ENCODE results near the gene SLC6A19. TPM values are rescaled to one million over a fixed set of nuclear protein-coding genes. Genes with fewer than 3 reads are reported as not detected.
"Not testable (repeated sequence)": the region's sequence is repeated elsewhere in the genome, so short reads cannot be mapped to it uniquely, and the experiment has no call there.

SLC6A19 gene
- total RNA-seq = not detected
- polyA plus RNA-seq = not detected
- 0 to 0.17 (median 0) reads per million in 6 experiments for total RNA-seq

DNA sequence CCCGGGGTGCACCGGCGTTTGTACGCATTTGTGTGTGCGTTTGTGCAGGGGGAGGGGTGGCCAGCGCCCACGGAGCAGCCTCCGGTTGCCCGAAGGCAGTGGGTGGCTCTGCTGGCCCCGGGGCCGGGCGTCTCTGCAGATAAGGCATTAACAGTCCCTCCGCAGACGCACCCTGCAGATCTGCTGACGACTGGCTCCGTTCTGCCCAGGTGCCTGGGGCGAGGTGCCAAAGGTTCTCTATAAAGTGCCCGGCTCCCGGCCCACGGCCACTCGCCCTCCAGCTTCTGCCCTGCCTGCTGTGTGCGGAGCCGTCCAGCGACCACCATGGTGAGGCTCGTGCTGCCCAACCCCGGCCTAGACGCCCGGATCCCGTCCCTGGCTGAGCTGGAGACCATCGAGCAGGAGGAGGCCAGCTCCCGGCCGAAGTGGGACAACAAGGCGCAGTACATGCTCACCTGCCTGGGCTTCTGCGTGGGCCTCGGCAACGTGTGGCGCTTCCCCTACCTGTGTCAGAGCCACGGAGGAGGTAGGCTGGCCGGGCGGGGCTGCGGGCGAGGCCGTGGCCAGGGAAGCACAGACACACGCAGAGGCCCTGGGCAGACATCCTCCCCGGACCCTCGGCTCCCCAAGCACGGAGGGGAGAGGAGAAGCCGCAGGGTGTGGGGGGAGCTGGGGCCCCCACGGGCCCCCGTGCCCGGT, at the start of gene SLC6A19:
Gene SLC6A19 (plus strand): TSS at position 269 of the 699 bp plus-strand sequence. CDS start 56 bp downstream, at position 325.
- Mint-ChIP-seq H3K27me3 (peaks cover 2 to 9% (median 8%) of the 10 kb centered on the region in 5 donors), H3K9me3 (no peaks in the 10 kb centered on the region)
- DNase-seq = peak in 2 of 10 donors; percentile 2 to 45

DNA sequence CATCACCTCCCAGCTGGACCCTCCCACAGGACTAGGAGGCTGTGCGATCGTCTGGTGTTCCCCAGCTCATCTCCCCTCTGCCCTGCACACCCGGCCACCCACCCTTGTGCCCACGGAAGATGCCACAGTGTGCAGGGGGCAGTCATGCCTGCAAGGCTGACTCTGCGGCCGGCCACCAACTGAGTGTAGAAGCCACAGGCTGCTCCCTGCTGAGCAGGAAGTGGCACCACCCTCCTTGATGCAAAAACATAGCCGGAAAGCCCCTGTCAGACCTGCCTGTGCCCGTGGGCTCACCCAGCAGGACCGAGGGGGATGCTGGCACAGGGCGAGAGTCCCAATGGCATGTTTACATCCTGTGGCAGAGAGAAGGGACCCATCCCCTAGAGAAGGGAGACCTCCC, 49.2 kb upstream of the SLC6A19 start:
- H3K4me3 Mint-ChIP-seq = peak overlapping the region in 9 of 10 donors; percentile 24 to 78 (median 67)
- POLR2A ChIA-PET = interaction anchor here (1.1 to 4.1 kb wide), 4 partner anchors 9 to 155 kb away, joined by 3 to 15 read pairs (median 6); no protein-coding TSS in a partner anchor
- H3K36me3 Mint-ChIP-seq = no peaks in the 10 kb centered on the region
- ATAC-seq (peak; percentile 76 to 83), DNase-seq (peak in 6 of 10 donors; percentile 17 to 44 (median 30))
- peaks cover 12 to 44% (median 34%) of the 10 kb centered on the region in 4 donors for H3K4me1 Mint-ChIP-seq
- peak overlapping the region in 8 of 10 donors; percentile 16 to 90 (median 78) for H3K27ac Mint-ChIP-seq
- peaks cover 0 to 3% (median 0%) of the 10 kb centered on the region in 9 donors for H3K9me3 Mint-ChIP-seq
- peaks cover 10 to 22% (median 18%) of the 10 kb centered on the region in 5 donors for H3K27me3 Mint-ChIP-seq

More for the DNA sequence above, at the start of gene SLC6A19:
- no peaks in the 10 kb centered on the region for H3K36me3 Mint-ChIP-seq
- H3K4me1 Mint-ChIP-seq = peaks cover 0 to 2% (median under 1%) of the 10 kb centered on the region in 4 donors
- POLR2A ChIA-PET = no interaction called here
- ATAC-seq = no peak
- H3K27ac Mint-ChIP-seq = no peak within 1 kb of the TSS
- no peak within 1 kb of the TSS for H3K4me3 Mint-ChIP-seq

DNA sequence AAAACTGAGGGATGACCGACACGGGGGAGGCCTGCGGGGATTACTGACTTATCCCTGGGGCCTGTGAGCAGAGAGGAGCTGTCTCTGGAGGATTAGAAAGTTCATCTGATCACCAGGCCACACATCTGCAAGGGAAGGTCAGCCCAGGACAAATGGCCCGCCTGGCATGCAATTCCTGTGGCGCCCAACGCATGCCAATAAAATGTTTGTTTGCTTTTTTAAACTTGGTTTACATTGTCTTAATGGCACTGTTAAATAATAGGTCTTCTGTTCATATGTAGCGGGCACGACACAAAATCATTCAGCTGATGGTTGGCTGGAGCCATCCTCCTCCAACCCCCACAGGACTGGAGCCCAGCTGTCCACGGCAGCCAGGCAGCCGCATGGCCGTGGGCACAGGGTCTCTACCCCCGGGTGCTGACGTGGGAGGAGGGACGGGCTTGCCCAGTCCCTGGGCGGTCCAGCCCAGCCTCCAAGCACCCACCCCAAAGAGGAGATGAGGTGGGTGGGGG, 48.6 kb upstream of the SLC6A19 start:
- Mint-ChIP-seq H3K27ac (peak overlapping the region in 4 of 10 donors; percentile 24 to 90 (median 86)), H3K4me1 (peaks cover 16 to 45% (median 34%) of the 10 kb centered on the region in 4 donors), H3K36me3 (peaks cover 0 to 6% (median 4%) of the 10 kb centered on the region in 3 donors), H3K9me3 (peaks cover 0 to 10% (median 3%) of the 10 kb centered on the region in 9 donors), H3K4me3 (peak overlapping the region in 6 of 10 donors; percentile 26 to 76 (median 62)), H3K27me3 (peaks cover 17 to 29% (median 22%) of the 10 kb centered on the region in 5 donors)
- POLR2A ChIA-PET = interaction anchor here (0.7 to 4.1 kb wide), 5 partner anchors 10 to 156 kb away, joined by 3 to 15 read pairs (median 3); no protein-coding TSS in a partner anchor
- ATAC-seq (no peak), DNase-seq (no peak)

DNA sequence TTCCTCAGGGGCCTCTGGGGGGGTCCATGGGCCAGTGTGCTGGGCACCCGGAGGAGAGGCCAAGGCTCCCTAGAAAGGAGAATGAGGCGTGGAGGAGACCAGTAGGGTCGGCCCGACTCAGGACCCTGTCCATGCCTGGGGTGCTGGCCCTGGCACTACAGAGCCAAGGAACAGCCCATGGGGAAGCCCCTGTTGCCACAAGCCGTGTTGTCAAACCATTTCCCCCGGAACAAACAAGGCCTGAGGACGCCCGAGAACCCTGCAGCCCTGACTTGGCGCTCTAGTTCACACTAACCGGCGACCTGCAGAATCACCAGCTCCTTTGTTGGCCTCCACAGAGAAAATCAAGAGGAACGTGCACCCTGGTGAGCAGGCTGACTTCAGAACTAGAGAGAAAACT, 48.0 kb upstream of the SLC6A19 start:
- peaks cover 18 to 33% (median 25%) of the 10 kb centered on the region in 5 donors for H3K27me3 Mint-ChIP-seq
- H3K4me3 Mint-ChIP-seq = peak overlapping the region in 9 of 10 donors; percentile 3 to 69 (median 49)
- ATAC-seq (peak; percentile 43 to 48), DNase-seq (peak in 2 of 10 donors; percentile 24 to 33)
- H3K36me3 Mint-ChIP-seq = peaks cover 0 to 8% (median 4%) of the 10 kb centered on the region in 3 donors
- POLR2A ChIA-PET = interaction anchor here (1.0 to 4.1 kb wide), 3 partner anchors 9 to 20 kb away, joined by 3 to 15 read pairs (median 8); no protein-coding TSS in a partner anchor
- H3K9me3 Mint-ChIP-seq = peaks cover 0 to 12% (median 4%) of the 10 kb centered on the region in 9 donors
- peak overlapping the region in 4 of 10 donors; percentile 17 to 90 (median 77) for H3K27ac Mint-ChIP-seq
- H3K4me1 Mint-ChIP-seq = peaks cover 16 to 45% (median 34%) of the 10 kb centered on the region in 4 donors

DNA sequence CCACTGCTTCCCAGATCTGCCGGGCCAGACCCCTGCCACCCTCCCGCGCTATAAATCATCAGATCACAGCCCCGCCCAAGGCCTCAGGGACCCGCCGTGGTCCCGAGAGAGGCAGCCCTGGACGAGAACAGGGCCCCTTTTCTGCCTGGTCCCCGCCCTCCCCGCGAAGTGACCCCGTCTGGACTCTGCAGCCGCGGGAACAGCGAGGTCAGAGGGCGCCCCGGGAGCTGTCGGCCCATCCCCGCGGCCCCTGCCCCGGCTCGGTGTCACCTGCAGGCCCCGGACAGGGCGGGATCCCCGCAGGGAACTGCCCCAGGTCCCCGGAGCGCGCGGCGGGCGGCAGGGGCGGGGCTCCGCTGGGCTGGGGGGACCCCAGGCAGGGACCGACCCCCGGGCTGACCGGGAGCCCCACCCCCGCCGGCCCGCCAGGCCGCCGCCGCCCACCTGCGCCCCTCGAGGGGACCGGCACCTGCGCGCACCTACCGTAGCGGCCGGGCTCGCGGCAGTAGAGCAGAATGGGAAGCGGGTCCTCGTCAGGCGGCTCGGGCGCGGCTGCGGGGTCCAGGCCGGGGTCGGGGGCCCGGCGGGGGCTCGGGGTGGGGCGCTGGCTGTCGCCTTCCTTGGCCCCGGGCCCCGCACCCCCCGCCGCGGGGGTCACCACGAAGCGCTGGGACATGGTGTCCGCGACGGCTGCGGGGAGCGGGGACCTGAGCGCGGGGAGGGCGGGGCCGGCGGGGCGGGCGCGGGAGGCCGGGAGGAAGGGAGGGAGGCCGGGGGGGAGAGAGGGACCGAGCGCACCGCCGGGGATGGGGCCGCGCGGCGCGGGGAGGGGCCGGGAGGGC, 46.0 kb upstream of the SLC6A19 start:
- ATAC-seq = peak in 1 of 2 donors; percentile 28
- Mint-ChIP-seq H3K9me3 (peaks cover 0 to 12% (median 4%) of the 10 kb centered on the region in 9 donors), H3K27me3 (peaks cover 21 to 53% (median 36%) of the 10 kb centered on the region in 5 donors)

DNA sequence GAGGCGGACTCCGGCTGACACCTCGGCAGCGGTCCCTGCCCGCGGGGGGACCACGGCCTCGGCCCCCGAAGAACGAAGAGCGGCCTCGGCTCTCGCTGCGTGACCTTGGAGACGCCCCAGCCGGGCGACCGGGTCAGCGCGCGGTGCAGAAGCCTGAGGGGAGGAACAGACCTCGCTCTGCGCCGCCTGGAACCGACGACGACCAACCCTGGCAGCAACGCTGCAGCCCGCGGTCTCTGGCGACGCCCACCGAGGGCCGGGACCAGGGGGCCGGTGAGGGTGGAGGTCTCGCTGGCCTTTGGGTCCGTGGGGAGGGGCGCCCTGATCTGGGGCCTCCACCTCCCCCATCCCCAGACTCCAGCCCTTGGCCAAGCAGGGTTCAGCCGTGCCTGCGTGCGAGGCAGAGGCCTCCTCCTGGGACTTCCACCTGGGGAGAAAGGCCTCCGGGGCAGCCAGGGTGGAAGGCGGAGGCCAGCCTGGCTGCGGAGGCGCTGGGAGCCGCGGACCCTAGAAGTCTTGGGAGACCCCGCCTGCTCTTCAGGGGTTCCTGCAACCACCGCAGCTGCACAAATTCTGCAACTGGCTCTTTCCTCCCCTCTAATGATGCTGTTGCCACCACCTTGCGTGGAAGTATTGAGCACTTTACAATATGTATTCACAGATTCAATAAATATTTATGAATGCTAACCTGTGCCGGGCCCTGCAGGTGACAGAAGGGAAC, 45.2 kb upstream of the SLC6A19 start:
- H3K4me3 Mint-ChIP-seq = peak overlapping the region in 7 of 10 donors; percentile 15 to 39 (median 29)
- peaks cover 0 to 12% (median 4%) of the 10 kb centered on the region in 9 donors for H3K9me3 Mint-ChIP-seq
- peaks cover 21 to 54% (median 36%) of the 10 kb centered on the region in 5 donors for H3K27me3 Mint-ChIP-seq
- H3K4me1 Mint-ChIP-seq = peaks cover 17 to 33% (median 29%) of the 10 kb centered on the region in 4 donors
- ATAC-seq = peak in 1 of 2 donors; percentile 5
- POLR2A ChIA-PET = no interaction called here
- DNase-seq = no peak
- peaks cover 0 to 8% (median 4%) of the 10 kb centered on the region in 3 donors for H3K36me3 Mint-ChIP-seq
- H3K27ac Mint-ChIP-seq = no peak overlapping the region

More for the DNA sequence above, 46.0 kb upstream of the SLC6A19 start:
- POLR2A ChIA-PET = no interaction called here
- Mint-ChIP-seq H3K4me3 (peak overlapping the region in 4 of 10 donors; percentile 25 to 70 (median 36)), H3K4me1 (peaks cover 17 to 36% (median 32%) of the 10 kb centered on the region in 4 donors), H3K36me3 (peaks cover 0 to 8% (median 4%) of the 10 kb centered on the region in 3 donors), H3K27ac (no peak overlapping the region)
- peak in 1 of 10 donors; percentile 60 for DNase-seq

DNA sequence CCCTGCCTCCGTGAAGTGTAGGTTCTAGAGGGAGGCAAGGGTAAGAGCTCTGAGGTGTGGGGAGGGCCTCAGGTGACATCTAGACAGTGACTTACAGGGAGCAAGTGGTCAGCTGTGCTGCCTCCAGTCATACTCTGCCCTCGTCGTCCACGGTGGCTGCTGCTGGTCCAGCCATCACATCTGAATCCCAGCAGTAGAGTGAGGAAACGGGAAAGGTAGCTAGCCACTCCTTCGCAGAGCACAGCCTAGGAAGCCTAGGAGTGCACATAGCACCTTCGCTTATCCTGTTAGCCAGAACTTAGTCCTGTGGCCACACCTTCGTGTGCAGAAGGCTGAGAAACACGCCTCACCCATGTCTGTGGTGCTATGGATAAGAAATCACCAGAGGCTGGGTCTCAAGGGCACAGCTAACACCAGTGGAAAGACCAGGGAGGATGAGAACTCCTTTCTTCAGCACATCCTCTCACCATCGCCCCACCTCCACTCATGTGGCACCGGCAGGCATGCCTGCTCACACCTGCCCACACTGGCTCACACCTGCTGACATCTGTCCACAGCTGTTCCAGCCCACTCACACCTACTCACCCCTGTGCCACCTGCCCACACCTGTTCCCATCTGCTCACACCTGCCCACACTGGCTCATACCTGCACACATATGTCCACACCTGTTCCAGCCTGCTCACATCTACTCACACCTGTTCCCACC, 44.5 kb upstream of the SLC6A19 start:
- Mint-ChIP-seq H3K9me3 (peaks cover 0 to 12% (median 4%) of the 10 kb centered on the region in 9 donors), H3K36me3 (peaks cover 0 to 8% (median 4%) of the 10 kb centered on the region in 3 donors), H3K27me3 (peaks cover 21 to 54% (median 36%) of the 10 kb centered on the region in 5 donors), H3K4me3 (peak overlapping the region in 9 of 10 donors; percentile 19 to 75 (median 42)), H3K4me1 (peaks cover 17 to 29% (median 27%) of the 10 kb centered on the region in 4 donors), H3K27ac (peak overlapping the region in 1 of 10 donors; percentile 34)
- POLR2A ChIA-PET = no interaction called here
- DNase-seq (no peak), ATAC-seq (no peak)

DNA sequence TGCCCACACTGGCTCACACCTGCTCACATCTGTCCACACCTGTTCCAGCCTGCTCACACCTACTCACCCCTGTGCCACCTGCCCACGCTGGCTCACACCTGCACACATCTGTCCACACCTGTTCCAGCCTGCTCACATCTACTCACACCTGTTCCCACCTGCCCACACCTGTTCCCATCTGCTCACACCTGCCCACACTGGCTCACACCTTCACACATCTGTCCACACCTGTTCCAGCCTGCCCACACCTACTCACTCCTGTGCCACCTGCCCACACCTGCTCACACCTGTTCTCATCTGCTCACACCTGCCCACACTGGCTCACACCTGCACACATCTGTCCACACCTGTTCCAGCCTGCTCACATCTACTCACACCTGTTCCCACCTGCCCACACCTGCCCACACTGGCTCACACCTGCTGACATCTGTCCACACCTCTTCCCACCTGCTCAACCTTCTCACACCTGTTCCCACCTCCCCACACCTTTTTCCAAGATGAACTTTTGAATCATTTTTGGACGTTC, 43.9 kb upstream of the SLC6A19 start:
- peak overlapping the region in 7 of 10 donors; percentile 26 to 75 (median 54) for H3K4me3 Mint-ChIP-seq
- peaks cover 12 to 23% (median 20%) of the 10 kb centered on the region in 4 donors for H3K4me1 Mint-ChIP-seq
- POLR2A ChIA-PET, DNase-seq, H3K36me3 Mint-ChIP-seq, ATAC-seq: not testable (repeated sequence)
- peaks cover 0 to 12% (median 4%) of the 10 kb centered on the region in 9 donors for H3K9me3 Mint-ChIP-seq
- H3K27me3 Mint-ChIP-seq = peaks cover 21 to 54% (median 36%) of the 10 kb centered on the region in 5 donors
- H3K27ac Mint-ChIP-seq = peak overlapping the region in 3 of 10 donors; percentile 31 to 91 (median 40)

DNA sequence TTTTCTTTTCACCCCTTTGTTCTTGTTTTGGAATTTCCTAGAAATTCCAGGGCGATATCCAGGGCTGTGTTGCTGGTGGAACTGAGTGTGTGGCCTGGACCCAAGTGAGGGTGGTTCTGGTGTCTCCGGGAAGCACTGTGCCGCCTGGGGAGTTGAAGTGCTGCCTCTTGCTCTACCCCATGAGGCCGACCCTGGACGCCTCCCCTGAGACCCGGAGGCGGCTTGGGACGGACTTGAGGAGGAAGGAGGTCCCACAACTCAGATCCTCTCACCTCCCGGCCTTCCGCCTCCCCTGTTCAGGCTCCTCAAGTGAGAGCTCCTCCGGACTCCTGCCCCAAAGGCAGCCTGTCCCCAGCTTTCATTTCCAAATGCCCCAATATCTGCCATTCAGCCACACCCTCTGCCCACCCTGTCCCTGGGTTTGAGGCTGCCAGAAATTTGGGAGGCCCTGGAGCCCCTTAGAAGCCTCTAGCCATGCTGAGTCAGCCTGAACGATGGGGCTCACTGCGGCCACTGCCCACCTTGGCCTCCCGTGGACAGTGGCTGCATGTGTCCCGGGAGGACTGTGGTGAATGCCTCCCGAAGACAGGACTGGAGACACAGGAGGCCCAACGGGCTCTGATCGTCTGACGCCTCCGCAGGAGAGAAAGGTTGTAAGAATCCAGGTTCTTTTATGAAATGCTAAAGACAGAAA, 42.6 kb upstream of the SLC6A19 start:
- no peak for DNase-seq
- H3K27ac Mint-ChIP-seq = peak overlapping the region in 1 of 10 donors; percentile 34
- H3K27me3 Mint-ChIP-seq = peaks cover 20 to 51% (median 35%) of the 10 kb centered on the region in 5 donors
- H3K36me3 Mint-ChIP-seq = peaks cover 0 to 8% (median 4%) of the 10 kb centered on the region in 3 donors
- ATAC-seq = no peak
- H3K9me3 Mint-ChIP-seq = peaks cover 0 to 12% (median 4%) of the 10 kb centered on the region in 9 donors
- POLR2A ChIA-PET = interaction anchor here (1.2 kb wide), 1 partner anchor 9 kb away, joined by 4 read pairs; no protein-coding TSS in a partner anchor
- peaks cover 8 to 11% (median 10%) of the 10 kb centered on the region in 4 donors for H3K4me1 Mint-ChIP-seq
- no peak overlapping the region for H3K4me3 Mint-ChIP-seq

DNA sequence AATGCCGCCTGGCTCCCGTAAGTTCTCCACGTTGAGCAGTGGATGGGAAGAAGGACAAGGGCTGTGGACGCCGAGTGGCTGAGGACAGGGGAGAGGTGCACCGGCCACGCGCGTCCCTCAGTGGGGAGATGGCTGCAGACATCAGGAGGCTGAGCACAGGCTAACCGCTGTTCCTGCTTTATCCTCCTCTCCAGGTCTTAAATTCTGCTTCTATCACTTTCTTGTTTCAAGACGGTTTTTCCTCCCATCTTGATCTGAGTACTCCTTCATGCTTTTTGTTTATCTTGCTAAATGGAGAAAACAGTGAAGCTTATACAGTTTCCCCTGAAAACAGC, 42.1 kb upstream of the SLC6A19 start:
- DNase-seq (no peak), ATAC-seq (no peak)
- Mint-ChIP-seq H3K9me3 (peaks cover 0 to 12% (median 4%) of the 10 kb centered on the region in 9 donors), H3K27me3 (peaks cover 15 to 46% (median 32%) of the 10 kb centered on the region in 5 donors), H3K27ac (no peak overlapping the region), H3K4me3 (no peak overlapping the region), H3K36me3 (peaks cover 0 to 8% (median 4%) of the 10 kb centered on the region in 3 donors), H3K4me1 (peaks cover 3 to 8% (median 5%) of the 10 kb centered on the region in 4 donors)
- POLR2A ChIA-PET = interaction anchor here (1.2 kb wide), 1 partner anchor 9 kb away, joined by 4 read pairs; no protein-coding TSS in a partner anchor

All from naive thymus-derived CD8-positive, alpha-beta T cell (primary cell).